CD8-positive, alpha-beta memory T cell (primary cell): Measurements from ENCODE around the gene UPK1A. TPM values are rescaled to one million over a fixed set of nuclear protein-coding genes. Genes with fewer than 3 reads are reported as not detected.
"Not testable (repeated sequence)": the region's sequence is repeated elsewhere in the genome, so short reads cannot be mapped to it uniquely, and the experiment has no call there.

Experiments used
- CTCF ChIA-PET: fragments of 350-600 bp; sonication (Branson Sonifier 250); formaldehyde crosslinking; loops from one replicate; lab custom pipeline; 2021; ENCODE audit warnings: antibody characterized with exemption; lab: Charles Lee
- POLR2A ChIA-PET: fragments of 350-600 bp; sonication (Branson Sonifier 250); formaldehyde crosslinking; loops from one replicate; lab custom pipeline; 2021; ENCODE audit warnings: antibody characterized with exemption; lab: Charles Lee
- DNase-seq, 5 donors: peaks; one replicate each; pipeline versions ENCODE4 v3.0.0 to v3.0.0-alpha.2; 2020 to 2022; ENCODE audit warnings: mixed read lengths in 1 of 5
- H3K27ac ChIP-seq: one replicate; pipeline ENCODE4 v1.7.0; 2013; ENCODE audit warnings: low read depth, mild to moderate bottlenecking, low read length, moderate library complexity
- H3K27me3 ChIP-seq: 2 replicates; pipeline ENCODE4 v1.7.0; 2013; ENCODE audit warnings: low read length, mild to moderate bottlenecking; ENCODE audit not compliant: insufficient read depth, poor library complexity, severe bottlenecking
- H3K36me3 ChIP-seq: 2 replicates; pipeline ENCODE4 v1.7.0; 2013; ENCODE audit warnings: mild to moderate bottlenecking, low read length, moderate library complexity; ENCODE audit not compliant: insufficient read depth
- H3K4me1 ChIP-seq: 2 replicates; pipeline ENCODE4 v1.7.0; 2013; ENCODE audit warnings: mild to moderate bottlenecking, low read length, moderate library complexity; ENCODE audit not compliant: insufficient read depth
- H3K4me3 ChIP-seq: 2 replicates; pipeline ENCODE4 v1.7.0; 2013; ENCODE audit warnings: mild to moderate bottlenecking, low read length
- H3K9me3 ChIP-seq: 2 replicates; pipeline ENCODE4 v1.7.0; 2013; ENCODE audit warnings: mild to moderate bottlenecking, low read length
- H3K27ac Mint-ChIP-seq, 8 donors: one replicate each; pipeline ENCODE4 v1.8.0; 2020 to 2021; ENCODE audit warnings: mixed read lengths in 8 of 8, mild to moderate bottlenecking in 6 of 8, inconsistent platforms in 3 of 8, moderate library complexity in 3 of 8
- H3K27me3 Mint-ChIP-seq, 2 donors: one replicate each; pipeline ENCODE4 v1.8.0; 2020 to 2021; ENCODE audit warnings: mixed read lengths in 2 of 2, mild to moderate bottlenecking in 1 of 2, moderate library complexity in 1 of 2
- H3K36me3 Mint-ChIP-seq, 3 donors: one replicate each; pipeline ENCODE4 v1.8.0; 2020 to 2021; ENCODE audit warnings: mixed read lengths in 3 of 3, inconsistent platforms in 1 of 3, mild to moderate bottlenecking in 1 of 3
- H3K4me1 Mint-ChIP-seq, 3 donors: one replicate each; pipeline ENCODE4 v1.8.0; 2020 to 2021; ENCODE audit warnings: mixed read lengths in 3 of 3, inconsistent platforms in 1 of 3, mild to moderate bottlenecking in 1 of 3
- H3K4me3 Mint-ChIP-seq, 7 donors: one replicate each; pipeline ENCODE4 v1.8.0; 2020 to 2021; ENCODE audit warnings: mixed read lengths in 7 of 7, mild to moderate bottlenecking in 6 of 7, moderate library complexity in 4 of 7, inconsistent platforms in 2 of 7
- H3K9me3 Mint-ChIP-seq, 5 donors: one replicate each; pipeline ENCODE4 v1.8.0; 2020 to 2022; ENCODE audit warnings: mixed read lengths in 5 of 5, mild to moderate bottlenecking in 3 of 5, moderate library complexity in 2 of 5, inconsistent platforms in 1 of 5
- polyA plus RNA-seq: library from polyadenylated mRNA; unstranded; fragments of 300-500 nt; fragmentation: Illumina TruSeq; gene quantifications from one replicate; pipeline ENCODE4 v1.2.3, GENCODE V29; 2021
- total RNA-seq, 2 experiments: library from RNA; stranded (reverse); gene quantifications; one replicate each; pipeline ENCODE4 v1.2.3, GENCODE V29; 2021

The UPK1A gene
- total and polyA plus RNA-seq, 3 experiments from 2014 or later, result 0.22 TPM; not detected in 2

DNA sequence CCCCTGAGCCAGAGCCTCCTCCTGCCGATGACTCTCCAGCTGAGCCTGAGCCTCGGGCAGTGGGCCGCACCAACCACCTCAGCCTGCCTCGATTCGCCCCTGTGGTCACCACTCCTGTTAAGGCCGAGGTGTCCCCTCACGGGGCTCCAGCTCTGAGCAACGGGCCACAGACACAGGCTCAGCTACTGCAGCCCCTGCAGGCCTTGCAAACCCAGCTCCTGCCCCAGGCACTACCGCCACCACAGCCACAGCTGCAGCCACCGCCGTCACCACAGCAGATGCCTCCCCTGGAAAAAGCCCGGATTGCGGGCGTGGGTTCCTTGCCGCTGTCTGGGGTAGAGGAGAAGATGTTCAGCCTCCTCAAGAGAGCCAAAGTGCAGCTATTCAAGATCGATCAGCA is 55.1 kb downstream of the UPK1A start:
- H3K27me3 Mint-ChIP-seq, result no peaks in the 10 kb centered on the region
- no peak overlapping the region for H3K27ac Mint-ChIP-seq
- Histone ChIP-seq H3K4me1 (peaks cover 17% of the 10 kb centered on the region), H3K27me3 (no peaks in the 10 kb centered on the region), H3K27ac (no peak overlapping the region), H3K9me3 (no peaks in the 10 kb centered on the region), H3K4me3 (no peak overlapping the region), H3K36me3 (peaks cover 43% of the 10 kb centered on the region)
- POLR2A ChIA-PET, result interaction anchor here (0.5 kb wide), 1 partner anchor 30 kb away, joined by 3 read pairs; no protein-coding TSS in a partner anchor
- H3K4me1 Mint-ChIP-seq, result peaks cover 16 to 32% (median 17%) of the 10 kb centered on the region in 3 donors
- DNase-seq, result no peak
- H3K9me3 Mint-ChIP-seq, result no peaks in the 10 kb centered on the region
- CTCF ChIA-PET, result interaction anchor here (0.6 to 0.7 kb wide), 2 partner anchors 10 to 257 kb away, joined by 3 to 4 read pairs; no protein-coding TSS in a partner anchor
- H3K36me3 Mint-ChIP-seq, result peaks cover 5 to 74% (median 7%) of the 10 kb centered on the region in 3 donors
- peak overlapping the region in 1 of 7 donors; percentile 28 for H3K4me3 Mint-ChIP-seq

DNA sequence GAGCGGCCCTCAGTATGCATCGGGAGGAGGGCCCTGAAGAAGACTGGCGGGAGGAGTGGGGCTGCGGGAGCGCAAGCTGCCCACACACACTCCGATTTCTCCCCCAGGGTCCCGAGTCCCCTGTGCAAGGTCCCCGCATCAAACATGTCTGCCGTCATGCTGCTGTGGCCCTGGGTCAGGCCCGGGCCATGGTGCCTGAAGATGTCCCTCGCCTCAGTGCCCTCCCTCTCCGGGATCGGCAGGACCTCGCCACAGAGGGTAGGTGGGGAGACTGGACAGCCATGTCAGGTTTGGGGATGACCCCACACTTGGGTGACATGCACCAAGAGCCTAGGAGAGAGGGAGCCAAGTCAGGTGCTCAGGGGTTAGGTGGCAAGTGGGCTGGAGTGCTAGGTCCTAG is 56.1 kb downstream of the UPK1A start:
- CTCF ChIA-PET, result no interaction called here
- H3K9me3 Mint-ChIP-seq, result no peaks in the 10 kb centered on the region
- no peaks in the 10 kb centered on the region for H3K27me3 Mint-ChIP-seq

DNA sequence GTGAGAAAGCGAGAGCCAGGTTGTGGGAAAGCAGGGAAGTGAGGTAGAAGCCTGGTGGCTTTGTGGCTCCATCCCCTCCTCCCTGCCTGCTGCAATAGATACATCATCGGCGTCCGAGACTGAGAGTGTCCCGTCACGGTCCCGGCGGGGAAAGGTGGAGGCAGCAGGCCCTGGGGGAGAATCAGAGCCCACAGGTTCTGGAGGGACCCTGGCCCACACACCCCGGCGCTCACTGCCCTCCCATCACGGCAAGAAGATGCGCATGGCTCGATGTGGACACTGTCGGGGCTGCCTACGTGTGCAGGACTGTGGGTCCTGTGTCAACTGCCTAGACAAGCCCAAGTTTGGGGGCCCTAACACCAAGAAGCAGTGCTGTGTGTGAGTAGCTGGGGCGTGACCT is 56.6 kb downstream of the UPK1A start:
- no peak overlapping the region for H3K4me3 Mint-ChIP-seq
- POLR2A ChIA-PET, result no interaction called here

More for the DNA sequence above, 56.1 kb downstream of the UPK1A start:
- DNase-seq, result no peak
- Histone ChIP-seq H3K27me3 (no peaks in the 10 kb centered on the region), H3K36me3 (peaks cover 53% of the 10 kb centered on the region), H3K9me3 (no peaks in the 10 kb centered on the region), H3K4me3 (no peak overlapping the region), H3K27ac (no peak overlapping the region), H3K4me1 (peaks cover 15% of the 10 kb centered on the region)
- peaks cover 5 to 76% (median 7%) of the 10 kb centered on the region in 3 donors for H3K36me3 Mint-ChIP-seq
- no peak overlapping the region for H3K4me3 Mint-ChIP-seq
- H3K4me1 Mint-ChIP-seq, result peaks cover 12 to 28% (median 13%) of the 10 kb centered on the region in 3 donors
- POLR2A ChIA-PET, result no interaction called here
- peak overlapping the region in 1 of 8 donors; percentile 87 for H3K27ac Mint-ChIP-seq

DNA sequence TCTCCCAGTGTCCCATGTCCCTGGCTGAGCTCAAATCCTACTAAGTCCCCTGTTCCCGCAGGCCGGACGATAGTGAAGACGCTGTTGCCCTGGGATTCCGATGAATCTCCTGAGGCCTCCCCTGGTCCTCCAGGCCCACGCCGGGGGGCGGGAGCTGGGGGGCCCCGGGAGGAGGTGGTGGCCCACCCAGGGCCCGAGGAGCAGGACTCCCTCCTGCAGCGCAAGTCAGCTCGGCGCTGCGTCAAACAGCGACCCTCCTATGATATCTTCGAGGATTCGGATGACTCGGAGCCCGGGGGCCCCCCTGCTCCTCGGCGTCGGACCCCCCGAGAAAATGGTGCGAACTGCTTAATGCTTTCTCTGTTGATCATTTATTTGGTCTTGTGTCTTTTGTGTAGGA is 57.4 kb downstream of the UPK1A start:
- Mint-ChIP-seq H3K36me3 (peaks cover 5 to 85% (median 8%) of the 10 kb centered on the region in 3 donors), H3K9me3 (no peaks in the 10 kb centered on the region), H3K4me3 (no peak overlapping the region), H3K4me1 (peaks cover 12 to 24% (median 12%) of the 10 kb centered on the region in 3 donors), H3K27ac (peak overlapping the region in 1 of 8 donors; percentile 75), H3K27me3 (no peaks in the 10 kb centered on the region)
- H3K4me1 ChIP-seq, result peaks cover 14% of the 10 kb centered on the region
- CTCF ChIA-PET, result interaction anchor here (0.7 to 1.4 kb wide), 3 partner anchors 13 to 17 kb away, joined by 3 to 4 read pairs (median 3); no protein-coding TSS in a partner anchor
- no peak overlapping the region for H3K4me3 ChIP-seq
- POLR2A ChIA-PET, result interaction anchor here (1.2 kb wide), 1 partner anchor 18 kb away, joined by 3 read pairs; the partner anchor contains the start of gene IGFLR1
- H3K27ac ChIP-seq, result no peak overlapping the region
- H3K27me3 ChIP-seq, result no peaks in the 10 kb centered on the region
- H3K36me3 ChIP-seq, result peaks cover 63% of the 10 kb centered on the region
- H3K9me3 ChIP-seq, result no peaks in the 10 kb centered on the region
- no peak for DNase-seq

More for the DNA sequence above, 56.6 kb downstream of the UPK1A start:
- H3K27me3 Mint-ChIP-seq, result no peaks in the 10 kb centered on the region
- Histone ChIP-seq H3K4me1 (peaks cover 15% of the 10 kb centered on the region), H3K27me3 (no peaks in the 10 kb centered on the region), H3K36me3 (peaks cover 57% of the 10 kb centered on the region), H3K4me3 (no peak overlapping the region), H3K9me3 (no peaks in the 10 kb centered on the region), H3K27ac (no peak overlapping the region)
- no peak for DNase-seq
- CTCF ChIA-PET, result interaction anchor here (0.7 to 1.4 kb wide), 3 partner anchors 14 to 17 kb away, joined by 3 to 4 read pairs (median 3); no protein-coding TSS in a partner anchor
- H3K36me3 Mint-ChIP-seq, result peaks cover 5 to 80% (median 8%) of the 10 kb centered on the region in 3 donors
- no peaks in the 10 kb centered on the region for H3K9me3 Mint-ChIP-seq
- peaks cover 12 to 28% (median 13%) of the 10 kb centered on the region in 3 donors for H3K4me1 Mint-ChIP-seq
- peak overlapping the region in 1 of 8 donors; percentile 87 for H3K27ac Mint-ChIP-seq

DNA sequence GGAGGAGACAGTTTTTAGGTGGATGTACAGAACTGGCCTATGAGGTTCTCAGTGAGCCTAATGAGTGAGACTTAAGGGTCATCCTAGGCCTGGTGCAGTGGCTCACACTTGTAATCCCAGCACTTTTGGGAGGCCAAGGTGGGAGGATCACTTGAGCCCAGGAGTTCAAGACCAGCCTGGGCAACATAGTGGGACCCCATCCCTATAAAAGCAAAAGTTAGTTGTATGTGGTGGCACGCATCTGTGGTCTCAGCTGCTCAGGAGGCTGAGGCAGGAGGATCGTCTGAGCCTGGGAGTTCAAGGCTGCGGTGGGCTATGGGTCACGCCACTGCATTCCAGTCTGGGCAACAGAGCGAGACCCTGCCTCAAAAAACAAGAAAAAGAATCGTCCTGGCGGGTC is 57.8 kb downstream of the UPK1A start:
- not testable (repeated sequence) for H3K9me3 Mint-ChIP-seq, H3K9me3 ChIP-seq, H3K27me3 ChIP-seq, H3K4me3 Mint-ChIP-seq, DNase-seq, H3K4me1 ChIP-seq, H3K4me3 ChIP-seq, H3K27me3 Mint-ChIP-seq, H3K27ac ChIP-seq
- POLR2A ChIA-PET, result interaction anchor here (1.2 kb wide), 1 partner anchor 18 kb away, joined by 3 read pairs; the partner anchor contains the start of gene IGFLR1
- Mint-ChIP-seq H3K27ac (peak overlapping the region in 1 of 8 donors; percentile 75), H3K36me3 (peaks cover 5 to 89% (median 10%) of the 10 kb centered on the region in 3 donors), H3K4me1 (peaks cover 9 to 20% (median 11%) of the 10 kb centered on the region in 3 donors)
- CTCF ChIA-PET, result interaction anchor here (1.4 kb wide), 1 partner anchor 12 kb away, joined by 3 read pairs; no protein-coding TSS in a partner anchor
- H3K36me3 ChIP-seq, result peaks cover 68% of the 10 kb centered on the region

DNA sequence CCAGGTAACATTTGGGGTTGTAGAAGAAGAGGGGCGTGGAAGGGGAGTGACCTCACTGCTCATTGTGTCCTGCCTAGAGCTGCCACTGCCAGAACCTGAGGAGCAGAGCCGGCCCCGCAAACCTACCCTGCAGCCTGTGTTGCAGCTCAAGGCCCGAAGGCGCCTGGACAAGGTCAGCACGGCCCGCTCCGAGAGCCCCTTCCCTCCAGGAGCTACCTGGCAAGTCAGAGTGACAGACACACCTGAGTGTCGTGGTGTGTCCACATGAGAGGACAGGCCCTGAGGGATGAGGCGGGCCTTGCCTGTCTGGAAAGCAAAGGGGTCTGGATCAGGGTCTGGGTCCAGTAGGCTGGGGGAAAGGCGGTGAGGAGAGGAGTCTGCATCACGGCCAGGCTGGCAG is 58.2 kb downstream of the UPK1A start:
- ChIA-PET CTCF (interaction anchor here (1.4 kb wide), 1 partner anchor 12 kb away, joined by 3 read pairs; no protein-coding TSS in a partner anchor), POLR2A (interaction anchor here (1.2 kb wide), 1 partner anchor 17 kb away, joined by 3 read pairs; the partner anchor contains the start of gene IGFLR1)
- Histone ChIP-seq H3K27me3 (no peaks in the 10 kb centered on the region), H3K27ac (no peak overlapping the region), H3K4me1 (peaks cover 5% of the 10 kb centered on the region), H3K9me3 (no peaks in the 10 kb centered on the region), H3K36me3 (peaks cover 72% of the 10 kb centered on the region), H3K4me3 (no peak overlapping the region)
- no peak for DNase-seq
- Mint-ChIP-seq H3K27me3 (no peaks in the 10 kb centered on the region), H3K4me3 (no peak overlapping the region), H3K9me3 (no peaks in the 10 kb centered on the region), H3K36me3 (peaks cover 5 to 91% (median 14%) of the 10 kb centered on the region in 3 donors), H3K27ac (peak overlapping the region in 1 of 8 donors; percentile 75), H3K4me1 (peaks cover 5 to 15% (median 6%) of the 10 kb centered on the region in 3 donors)

DNA sequence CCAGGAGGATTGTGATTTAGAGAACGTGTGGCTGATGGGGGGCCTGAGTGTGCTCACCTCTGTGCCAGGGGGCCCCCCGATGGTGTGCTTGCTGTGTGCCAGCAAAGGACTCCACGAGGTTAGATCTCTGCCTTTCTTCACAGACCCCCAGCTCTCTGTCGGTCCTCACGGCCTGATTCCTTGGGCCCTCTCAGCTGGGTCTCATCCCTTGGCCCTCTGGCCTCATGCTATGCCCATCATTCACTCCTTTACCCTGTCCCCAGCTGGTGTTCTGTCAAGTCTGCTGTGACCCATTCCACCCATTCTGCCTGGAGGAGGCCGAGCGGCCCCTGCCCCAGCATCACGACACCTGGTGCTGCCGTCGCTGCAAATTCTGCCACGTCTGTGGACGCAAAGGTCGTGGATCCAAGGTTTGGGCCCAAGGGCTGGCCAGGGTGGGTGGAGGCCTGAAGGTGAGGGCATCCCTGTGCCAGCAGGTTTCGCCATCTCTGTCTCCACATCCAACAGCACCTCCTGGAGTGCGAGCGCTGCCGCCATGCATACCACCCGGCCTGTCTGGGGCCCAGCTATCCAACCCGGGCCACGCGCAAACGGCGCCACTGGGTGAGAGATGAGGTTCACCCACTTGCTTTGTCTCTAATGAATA is 59.0 kb downstream of the UPK1A start:
- Mint-ChIP-seq H3K36me3 (peaks cover 5 to 91% (median 15%) of the 10 kb centered on the region in 3 donors), H3K4me3 (no peak overlapping the region), H3K27ac (peak overlapping the region in 2 of 8 donors; percentile 58 to 74), H3K27me3 (no peaks in the 10 kb centered on the region), H3K9me3 (no peaks in the 10 kb centered on the region), H3K4me1 (peaks cover 1 to 11% (median 4%) of the 10 kb centered on the region in 3 donors)
- Histone ChIP-seq H3K27ac (no peak overlapping the region), H3K4me1 (no peaks in the 10 kb centered on the region), H3K36me3 (peaks cover 80% of the 10 kb centered on the region), H3K9me3 (no peaks in the 10 kb centered on the region), H3K27me3 (no peaks in the 10 kb centered on the region), H3K4me3 (no peak overlapping the region)
- no peak for DNase-seq
- CTCF ChIA-PET, result no interaction called here
- POLR2A ChIA-PET, result no interaction called here
